ENCODE measurements around the gene RNF20.

Gene RNF20

GRCh38 chr9:101572316-101572715, 38.7 kb downstream of the RNF20 start:
- Histone ChIP-seq H3K79me2 (no peaks in the 10 kb centered on the region), H3K4me3 (ENCODE audit: low read depth, low read length) (no peak overlapping the region), H3K4me1 (peaks cover 4% of the 10 kb centered on the region), H3K9me3 (ENCODE audit: control insufficient read depth, low read length) (no peaks in the 10 kb centered on the region), H3K4me2 (ENCODE audit: low read length) (no peak overlapping the region), H3K27me3 (ENCODE audit: control insufficient read depth, insufficient read depth, low read length) (no peaks in the 10 kb centered on the region), H3K27ac (no peak overlapping the region), H3K36me3 (ENCODE audit: control insufficient read depth, insufficient read depth, low read length) (no peaks in the 10 kb centered on the region), H3K9ac (no peak overlapping the region), H2AFZ (no peak overlapping the region)
- TF ChIP-seq, protein P1, sequence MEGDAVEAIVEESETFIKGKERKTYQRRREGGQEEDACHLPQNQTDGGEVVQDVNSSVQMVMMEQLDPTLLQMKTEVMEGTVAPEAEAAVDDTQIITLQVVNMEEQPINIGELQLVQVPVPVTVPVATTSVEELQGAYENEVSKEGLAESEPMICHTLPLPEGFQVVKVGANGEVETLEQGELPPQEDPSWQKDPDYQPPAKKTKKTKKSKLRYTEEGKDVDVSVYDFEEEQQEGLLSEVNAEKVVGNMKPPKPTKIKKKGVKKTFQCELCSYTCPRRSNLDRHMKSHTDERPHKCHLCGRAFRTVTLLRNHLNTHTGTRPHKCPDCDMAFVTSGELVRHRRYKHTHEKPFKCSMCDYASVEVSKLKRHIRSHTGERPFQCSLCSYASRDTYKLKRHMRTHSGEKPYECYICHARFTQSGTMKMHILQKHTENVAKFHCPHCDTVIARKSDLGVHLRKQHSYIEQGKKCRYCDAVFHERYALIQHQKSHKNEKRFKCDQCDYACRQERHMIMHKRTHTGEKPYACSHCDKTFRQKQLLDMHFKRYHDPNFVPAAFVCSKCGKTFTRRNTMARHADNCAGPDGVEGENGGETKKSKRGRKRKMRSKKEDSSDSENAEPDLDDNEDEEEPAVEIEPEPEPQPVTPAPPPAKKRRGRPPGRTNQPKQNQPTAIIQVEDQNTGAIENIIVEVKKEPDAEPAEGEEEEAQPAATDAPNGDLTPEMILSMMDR (IDR thresholded peaks at IDR 0.05) = no peak

DNA sequence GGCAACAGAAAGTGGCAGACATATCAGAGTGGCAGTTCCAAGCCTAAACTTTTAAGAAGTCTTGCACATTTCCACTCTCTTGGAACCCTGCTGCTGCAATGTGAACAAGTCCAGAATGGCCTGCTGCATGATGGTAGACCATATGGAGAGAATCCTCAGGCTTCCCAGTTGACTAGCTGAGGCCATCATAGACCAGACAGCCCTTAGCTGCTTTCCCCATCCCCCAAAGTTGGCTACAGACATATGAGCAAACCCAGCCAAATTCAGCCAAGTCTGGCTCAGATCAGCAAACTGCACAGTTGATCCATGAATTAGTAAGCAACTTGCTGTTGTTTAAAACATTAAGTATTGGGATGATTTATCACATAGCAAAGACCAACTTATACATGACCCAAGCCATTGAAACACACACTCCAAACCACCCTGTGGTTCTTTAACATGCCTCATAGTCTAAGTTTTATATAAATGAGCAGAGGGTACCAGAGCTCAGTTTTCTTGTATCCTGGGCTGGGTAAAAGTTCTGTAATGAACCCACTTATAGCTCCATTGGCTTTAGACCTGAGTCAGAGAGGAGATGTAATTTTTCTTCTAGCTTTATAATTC, 41.2 kb downstream of the RNF20 start:
- H3K27ac ChIP-seq = no peak overlapping the region
- no peak overlapping the region for H3K9ac ChIP-seq
- H3K36me3 ChIP-seq (ENCODE audit: control insufficient read depth, insufficient read depth, low read length) = no peaks in the 10 kb centered on the region
- no peaks in the 10 kb centered on the region for H3K27me3 ChIP-seq (ENCODE audit: control insufficient read depth, insufficient read depth, low read length)
- no peaks in the 10 kb centered on the region for H3K79me2 ChIP-seq
- H3K4me1 ChIP-seq = peaks cover 4% of the 10 kb centered on the region
- H3K9me3 ChIP-seq (ENCODE audit: control insufficient read depth, low read length) = no peaks in the 10 kb centered on the region
- H3K4me2 ChIP-seq (ENCODE audit: low read length) = no peak overlapping the region
- TF ChIP-seq, protein P1 (IDR thresholded peaks at IDR 0.05) = no peak
- no peak overlapping the region for H3K4me3 ChIP-seq (ENCODE audit: low read depth, low read length)
- no peak overlapping the region for H2AFZ ChIP-seq

DNA sequence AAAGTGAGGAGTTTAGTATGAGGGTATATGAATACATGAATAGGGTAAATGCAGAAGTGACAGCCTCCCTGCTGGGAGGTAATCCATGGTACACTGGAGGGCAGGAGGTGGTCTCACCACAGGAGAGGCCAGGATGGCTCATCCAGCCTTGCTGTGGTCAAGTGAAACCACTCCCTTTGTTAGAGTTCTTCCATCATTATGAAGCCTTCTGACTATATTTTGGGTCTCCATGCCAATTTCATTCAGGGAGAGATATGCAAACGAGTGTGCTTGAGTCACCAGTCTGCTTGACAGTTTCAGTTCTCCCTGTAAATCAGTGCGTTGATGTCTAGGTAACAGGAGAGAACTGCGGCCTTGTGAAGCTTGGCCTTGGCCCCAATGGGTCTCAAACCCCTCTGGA, 44.7 kb downstream of the RNF20 start:
- no peaks in the 10 kb centered on the region for H3K27me3 ChIP-seq (ENCODE audit: control insufficient read depth, insufficient read depth, low read length)
- no peak overlapping the region for H2AFZ ChIP-seq
- H3K36me3 ChIP-seq (ENCODE audit: control insufficient read depth, insufficient read depth, low read length) = no peaks in the 10 kb centered on the region
- TF ChIP-seq, protein P1 (IDR thresholded peaks at IDR 0.05) = no peak
- H3K9me3 ChIP-seq (ENCODE audit: control insufficient read depth, low read length) = no peaks in the 10 kb centered on the region
- no peak overlapping the region for H3K27ac ChIP-seq
- no peak overlapping the region for H3K9ac ChIP-seq
- H3K4me2 ChIP-seq (ENCODE audit: low read length) = no peak overlapping the region
- no peak overlapping the region for H3K4me3 ChIP-seq (ENCODE audit: low read depth, low read length)
- no peaks in the 10 kb centered on the region for H3K4me1 ChIP-seq
- H3K79me2 ChIP-seq = no peaks in the 10 kb centered on the region

DNA sequence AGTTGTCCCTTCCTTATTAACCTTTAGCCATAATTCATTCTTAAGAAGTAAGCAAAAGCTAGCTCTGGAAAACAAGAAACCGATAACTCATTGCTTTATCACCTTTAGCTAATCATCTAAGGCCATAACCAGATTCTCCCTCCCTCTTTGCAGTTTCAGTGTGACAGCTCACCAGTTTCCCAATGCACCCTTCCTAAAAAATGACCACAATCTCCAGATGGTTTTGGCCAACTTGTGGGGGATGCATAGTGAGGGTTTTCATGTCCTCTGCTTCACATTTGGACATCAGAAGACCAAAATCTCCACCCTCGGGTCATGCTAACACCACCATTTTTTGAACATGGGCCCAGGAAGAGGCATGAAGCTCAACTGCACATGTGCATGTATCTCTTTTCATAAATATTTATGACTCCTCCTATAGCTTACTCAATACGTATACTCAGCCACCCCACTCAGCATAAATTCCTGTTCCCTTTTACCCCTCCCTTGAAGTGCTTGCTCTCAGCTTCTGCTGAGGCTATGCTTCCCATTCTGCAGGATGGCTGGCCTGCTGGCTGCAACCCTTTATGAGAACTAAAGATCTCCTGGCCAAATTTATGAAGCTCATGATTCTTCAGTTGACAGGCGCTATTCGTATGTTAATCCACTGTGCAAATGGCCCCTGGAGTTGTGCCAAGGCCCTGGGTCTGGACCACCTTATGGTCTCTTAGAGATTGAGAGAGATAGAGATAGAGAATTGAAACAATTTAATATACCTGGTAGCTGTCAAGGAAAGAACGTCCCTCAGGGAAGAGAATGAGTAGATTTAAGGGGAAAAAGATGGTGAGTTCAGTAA, 46.3 kb downstream of the RNF20 start:
- TF ChIP-seq, protein P1 (IDR thresholded peaks at IDR 0.05) = no peak
- Histone ChIP-seq H3K4me3 (ENCODE audit: low read depth, low read length) (no peak overlapping the region), H3K9ac (no peak overlapping the region), H2AFZ (no peak overlapping the region), H3K4me1 (no peaks in the 10 kb centered on the region), H3K36me3 (ENCODE audit: control insufficient read depth, insufficient read depth, low read length) (no peaks in the 10 kb centered on the region), H3K9me3 (ENCODE audit: control insufficient read depth, low read length) (no peaks in the 10 kb centered on the region), H3K27ac (no peak overlapping the region), H3K27me3 (ENCODE audit: control insufficient read depth, insufficient read depth, low read length) (no peaks in the 10 kb centered on the region), H3K4me2 (ENCODE audit: low read length) (no peak overlapping the region), H3K79me2 (no peaks in the 10 kb centered on the region)

Measured in parathyroid adenoma (tissue), 2 donors.